ENCODE measurements around the gene PITPNM3. TPM values are rescaled to one million over a fixed set of nuclear protein-coding genes. Genes with fewer than 3 reads are reported as not detected.
A peak's percentile ranks its signal among the peaks of the same experiment; 100 is the strongest.

Gene PITPNM3
- total RNA-seq, 2 donors from 2014 or later = 5.3 to 7.9 TPM

DNA sequence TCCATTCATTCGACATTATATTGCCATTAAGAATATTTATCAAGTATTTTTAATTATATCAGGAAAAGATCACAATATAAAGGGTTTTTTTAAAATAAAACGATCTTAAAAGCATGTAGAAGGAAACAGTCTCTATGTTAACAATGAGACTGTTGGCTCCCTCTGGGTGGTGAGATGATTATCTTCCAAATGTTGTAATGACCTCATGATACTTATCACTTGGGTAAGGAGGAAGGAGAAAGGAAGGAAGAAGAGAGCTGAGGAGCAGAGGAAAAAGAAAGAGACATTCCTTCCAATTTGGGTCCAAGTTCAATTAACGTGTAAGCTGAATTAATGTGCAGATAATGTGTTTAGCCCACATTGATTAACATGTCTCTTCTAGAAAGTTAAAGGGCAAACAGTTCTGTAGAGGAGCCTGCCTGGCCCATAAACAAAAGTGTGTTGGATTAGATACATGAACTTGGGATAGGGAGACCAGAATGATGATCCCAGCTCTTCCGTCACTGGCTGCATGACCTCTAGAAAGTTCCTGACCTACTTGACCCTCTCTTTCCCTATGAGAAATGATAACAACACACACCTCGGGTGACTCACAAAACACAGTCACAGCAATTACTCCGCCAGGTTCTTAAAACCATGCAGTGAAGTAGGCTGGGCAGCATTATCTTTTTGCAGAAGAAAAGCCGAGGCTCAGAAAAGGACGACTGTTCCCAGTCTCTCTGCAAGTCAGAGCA, 80.1 kb downstream of the PITPNM3 start:
- Histone ChIP-seq H3K36me3 (no peaks in the 10 kb centered on the region), H3K27me3 (replicated peaks; ENCODE audit: insufficient read depth) (no peaks in the 10 kb centered on the region), H3K27ac (no peak overlapping the region), H3K9me3 (no peaks in the 10 kb centered on the region), H3K4me1 (replicated peaks) (no peaks in the 10 kb centered on the region), H3K4me3 (no peak overlapping the region)
- WGBS = 64% methylated on average over 8 of the region's 8 CpGs
- no peak for DNase-seq (ENCODE audit: low spot score)
- TF ChIP-seq, protein P1, sequence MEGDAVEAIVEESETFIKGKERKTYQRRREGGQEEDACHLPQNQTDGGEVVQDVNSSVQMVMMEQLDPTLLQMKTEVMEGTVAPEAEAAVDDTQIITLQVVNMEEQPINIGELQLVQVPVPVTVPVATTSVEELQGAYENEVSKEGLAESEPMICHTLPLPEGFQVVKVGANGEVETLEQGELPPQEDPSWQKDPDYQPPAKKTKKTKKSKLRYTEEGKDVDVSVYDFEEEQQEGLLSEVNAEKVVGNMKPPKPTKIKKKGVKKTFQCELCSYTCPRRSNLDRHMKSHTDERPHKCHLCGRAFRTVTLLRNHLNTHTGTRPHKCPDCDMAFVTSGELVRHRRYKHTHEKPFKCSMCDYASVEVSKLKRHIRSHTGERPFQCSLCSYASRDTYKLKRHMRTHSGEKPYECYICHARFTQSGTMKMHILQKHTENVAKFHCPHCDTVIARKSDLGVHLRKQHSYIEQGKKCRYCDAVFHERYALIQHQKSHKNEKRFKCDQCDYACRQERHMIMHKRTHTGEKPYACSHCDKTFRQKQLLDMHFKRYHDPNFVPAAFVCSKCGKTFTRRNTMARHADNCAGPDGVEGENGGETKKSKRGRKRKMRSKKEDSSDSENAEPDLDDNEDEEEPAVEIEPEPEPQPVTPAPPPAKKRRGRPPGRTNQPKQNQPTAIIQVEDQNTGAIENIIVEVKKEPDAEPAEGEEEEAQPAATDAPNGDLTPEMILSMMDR (IDR thresholded peaks at IDR 0.05) = no peak
- no peak for TF ChIP-seq POLR2A (IDR thresholded peaks at IDR 0.05)
- TF ChIP-seq POLR2AphosphoS5 (IDR thresholded peaks at IDR 0.05) = no peak
- intact Hi-C loops (cut with DNase I) = no loop called here

DNA sequence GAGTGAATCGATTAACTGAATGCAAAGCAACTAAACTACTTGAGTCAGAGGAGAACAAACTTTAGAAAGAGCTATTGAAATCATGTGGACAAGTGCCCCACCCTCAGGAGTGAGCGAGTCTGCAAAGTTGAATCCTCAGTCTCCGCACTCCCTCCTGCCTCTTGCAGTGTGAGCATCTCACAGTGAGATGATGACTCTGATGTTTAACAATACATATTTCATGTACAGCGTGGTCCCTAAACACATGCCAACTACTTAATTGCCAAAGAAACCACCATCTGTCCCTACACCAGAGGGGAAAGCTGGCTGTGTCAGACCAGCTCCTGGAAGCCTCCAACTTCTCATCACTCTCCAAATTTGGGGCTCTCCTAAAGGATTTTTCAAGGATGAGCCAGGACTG, 80.9 kb downstream of the PITPNM3 start:
- intact Hi-C loops (cut with DNase I) = no loop called here
- DNase-seq (ENCODE audit: low spot score) = no peak
- no peaks in the 10 kb centered on the region for H3K4me1 ChIP-seq (replicated peaks)
- H3K27ac ChIP-seq = no peak overlapping the region
- 58% methylated on average over 4 of the region's 4 CpGs for WGBS
- H3K4me3 ChIP-seq = no peak overlapping the region
- H3K9me3 ChIP-seq = no peaks in the 10 kb centered on the region
- no peaks in the 10 kb centered on the region for H3K27me3 ChIP-seq (replicated peaks; ENCODE audit: insufficient read depth)
- TF ChIP-seq, protein P1 (IDR thresholded peaks at IDR 0.05) = no peak
- TF ChIP-seq POLR2A (IDR thresholded peaks at IDR 0.05) = no peak
- no peaks in the 10 kb centered on the region for H3K36me3 ChIP-seq

DNA sequence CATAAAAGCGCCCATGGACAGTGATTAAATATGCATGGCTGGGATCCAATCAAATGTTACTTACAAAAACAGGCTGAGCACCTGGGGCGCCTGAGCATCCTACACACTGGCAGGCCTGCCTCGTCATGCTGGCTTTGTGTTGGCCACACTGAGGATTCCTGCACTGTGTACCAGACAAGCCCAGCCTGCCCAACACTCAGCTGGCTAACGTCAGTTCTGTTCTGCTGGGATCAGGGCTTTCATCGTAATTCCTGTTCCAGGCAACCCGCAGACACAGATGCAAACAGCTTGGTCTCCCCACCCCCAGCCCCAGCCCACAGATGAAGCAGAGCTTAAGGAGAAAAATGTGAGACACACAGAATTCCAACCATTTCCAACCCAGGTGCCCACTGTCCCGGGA, 81.4 kb downstream of the PITPNM3 start:
- TF ChIP-seq POLR2AphosphoS5 (IDR thresholded peaks at IDR 0.05) = no peak
- TF ChIP-seq, protein P1 (IDR thresholded peaks at IDR 0.05) = no peak
- no peaks in the 10 kb centered on the region for H3K36me3 ChIP-seq
- 42% methylated on average over 7 of the region's 7 CpGs for WGBS
- no peaks in the 10 kb centered on the region for H3K4me1 ChIP-seq (replicated peaks)
- H3K27ac ChIP-seq = no peak overlapping the region
- no peak overlapping the region for H3K4me3 ChIP-seq
- no peaks in the 10 kb centered on the region for H3K27me3 ChIP-seq (replicated peaks; ENCODE audit: insufficient read depth)
- H3K9me3 ChIP-seq = no peaks in the 10 kb centered on the region
- DNase-seq (ENCODE audit: low spot score) = no peak
- intact Hi-C loops (cut with DNase I) = no loop called here

DNA sequence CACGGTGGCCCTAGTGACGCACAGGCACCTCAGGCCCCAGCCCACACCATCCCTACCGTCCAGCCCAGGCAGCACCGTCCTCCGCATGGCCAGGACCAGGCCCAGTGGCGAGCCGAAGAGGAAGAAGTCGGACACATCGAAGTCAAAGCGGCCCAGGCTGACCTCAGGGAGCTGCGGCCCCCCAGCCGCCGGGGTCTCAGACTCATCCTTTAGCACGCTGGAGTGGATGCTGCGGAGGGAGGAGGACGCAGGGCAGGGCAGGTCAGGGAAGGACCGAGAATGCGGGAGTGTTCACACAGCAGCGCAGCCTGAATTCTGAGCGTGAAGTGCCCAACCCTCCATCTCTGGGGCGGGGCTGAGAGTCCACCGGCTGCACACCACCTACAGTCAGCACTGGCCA, 82.0 kb downstream of the PITPNM3 start:
- no peak overlapping the region for H3K27ac ChIP-seq
- DNase-seq (ENCODE audit: low spot score) = no peak
- no peaks in the 10 kb centered on the region for H3K4me1 ChIP-seq (replicated peaks)
- no peak overlapping the region for H3K4me3 ChIP-seq
- intact Hi-C loops (cut with DNase I) = no loop called here
- H3K27me3 ChIP-seq (replicated peaks; ENCODE audit: insufficient read depth) = no peaks in the 10 kb centered on the region
- 86% methylated on average over 22 of the region's 22 CpGs for WGBS
- TF ChIP-seq POLR2AphosphoS5 (IDR thresholded peaks at IDR 0.05) (no peak), POLR2A (IDR thresholded peaks at IDR 0.05) (no peak)
- TF ChIP-seq, protein P1 (IDR thresholded peaks at IDR 0.05) = no peak
- H3K36me3 ChIP-seq = no peaks in the 10 kb centered on the region
- H3K9me3 ChIP-seq = no peaks in the 10 kb centered on the region

DNA sequence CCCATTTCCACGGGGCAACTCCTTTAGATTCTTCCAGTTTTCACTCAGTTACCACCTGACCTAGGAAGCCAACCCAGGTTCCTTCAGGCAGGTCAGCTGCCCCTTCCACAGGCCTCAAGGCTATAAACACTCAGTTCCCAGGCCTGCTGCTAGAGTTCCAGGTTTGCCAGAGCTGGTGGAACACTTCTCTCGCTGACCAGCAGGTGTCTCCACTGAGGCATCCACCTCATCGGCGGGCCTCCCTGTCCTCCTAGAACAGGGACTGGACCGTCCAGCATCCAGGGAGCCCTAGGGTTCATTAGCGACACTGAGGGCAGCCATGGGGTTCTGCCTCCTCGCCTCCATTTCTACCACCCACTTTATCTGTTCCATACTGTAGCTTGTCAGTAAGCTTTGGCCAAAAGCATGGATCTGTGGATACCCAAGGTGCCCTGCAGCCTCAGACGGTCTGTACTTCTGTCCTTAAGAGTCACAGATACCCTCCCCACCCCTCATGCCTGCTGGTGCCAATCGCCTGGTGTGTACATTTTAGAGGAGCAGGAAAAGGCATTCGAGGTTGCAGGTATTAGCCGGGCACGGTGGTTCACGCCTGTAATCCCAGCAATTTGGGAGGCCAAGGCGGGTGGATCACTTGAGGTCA, 83.1 kb downstream of the PITPNM3 start:
- Histone ChIP-seq H3K36me3 (no peaks in the 10 kb centered on the region), H3K4me1 (replicated peaks) (no peaks in the 10 kb centered on the region), H3K4me3 (no peak overlapping the region), H3K9me3 (no peaks in the 10 kb centered on the region), H3K27me3 (replicated peaks; ENCODE audit: insufficient read depth) (no peaks in the 10 kb centered on the region), H3K27ac (no peak overlapping the region)
- peak; percentile 70 for DNase-seq (ENCODE audit: low spot score)
- intact Hi-C loops (cut with DNase I) = no loop called here
- TF ChIP-seq POLR2AphosphoS5 (IDR thresholded peaks at IDR 0.05) = peak; percentile 66
- TF ChIP-seq, protein P1 (IDR thresholded peaks at IDR 0.05) = peak; percentile 88 to 95 (median 92)
- no peak for TF ChIP-seq POLR2A (IDR thresholded peaks at IDR 0.05)
- 48% methylated on average over 14 of the region's 14 CpGs for WGBS
